OCI-LY1 (cell line): ENCODE results near the gene UTF1.

ENCODE experiments used
- H2AFZ ChIP-seq: fragments of 200-600 bp; sonication (generic), shearing (Covaris generic); 2 replicates; pipeline ENCODE4 v1.6.0; 2014; ENCODE audit warnings: antibody characterized with exemption, mild to moderate bottlenecking, low read length
- H3F3A ChIP-seq: fragments of 200-600 bp; sonication (generic), shearing (Covaris generic); 2 replicates; pipeline ENCODE4 v1.6.0; 2014; ENCODE audit warnings: mild to moderate bottlenecking, antibody characterized with exemption, low read length, moderate library complexity; ENCODE audit not compliant: insufficient read depth
- H3K27ac ChIP-seq: fragments of 200-600 bp; sonication (generic); 2 replicates; pipeline ENCODE4 v1.5.1; 2014; ENCODE audit warnings: low read length, mixed run types, mild to moderate bottlenecking, low read depth; ENCODE audit not compliant: poor library complexity, severe bottlenecking
- H3K27me3 ChIP-seq: fragments of 200-600 bp; sonication (generic); 2 replicates; pipeline ENCODE4 v1.6.0; 2014; ENCODE audit warnings: antibody characterized with exemption, mild to moderate bottlenecking, low read length, moderate library complexity; ENCODE audit not compliant: insufficient read depth
- H3K36me3 ChIP-seq: fragments of 200-600 bp; sonication (generic); 2 replicates; pipeline ENCODE4 v1.6.1; 2014; ENCODE audit warnings: mild to moderate bottlenecking, antibody characterized with exemption, low read length, moderate library complexity, mixed read lengths; ENCODE audit not compliant: insufficient read depth
- H3K4me1 ChIP-seq: fragments of 200-600 bp; sonication (generic); 2 replicates; pipeline ENCODE4 v1.5.1; 2014; ENCODE audit warnings: mild to moderate bottlenecking, low read length, moderate library complexity; ENCODE audit not compliant: insufficient read depth, severe bottlenecking
- H3K4me2 ChIP-seq: fragments of 200-600 bp; sonication (generic), shearing (Covaris generic); 2 replicates; pipeline ENCODE4 v1.6.1; 2014; ENCODE audit warnings: low read length
- H3K4me3 ChIP-seq: fragments of 200-600 bp; sonication (generic); 2 replicates; pipeline ENCODE4 v1.5.1; 2014; ENCODE audit warnings: low read length, low read depth, mild to moderate bottlenecking, mixed read lengths; ENCODE audit not compliant: poor library complexity, severe bottlenecking
- H3K79me2 ChIP-seq: fragments of 200-600 bp; shearing (Covaris generic); 2 replicates; pipeline ENCODE4 v1.6.1; 2016; ENCODE audit warnings: mixed run types, low read length, mixed read lengths; ENCODE audit not compliant: insufficient read depth
- H3K9ac ChIP-seq: fragments of 200-600 bp; sonication (generic), shearing (Covaris generic); 2 replicates; pipeline ENCODE4 v1.6.1; 2014; ENCODE audit warnings: mild to moderate bottlenecking, low read length, mixed read lengths
- H3K9me2 ChIP-seq: fragments of 200-600 bp; sonication (generic), shearing (Covaris generic); 2 replicates; pipeline ENCODE4 v1.6.1; 2014; ENCODE audit warnings: low read depth, mild to moderate bottlenecking, low read length, mixed read lengths
- H3K9me3 ChIP-seq: fragments of 200-600 bp; shearing (Covaris generic); 2 replicates; pipeline ENCODE4 v1.6.1; 2014; ENCODE audit warnings: low read length, mixed read lengths
- H4K20me1 ChIP-seq: fragments of 200-600 bp; sonication (generic), shearing (Covaris generic); 2 replicates; pipeline ENCODE4 v1.6.0; 2016; ENCODE audit warnings: mild to moderate bottlenecking, low read length; ENCODE audit not compliant: insufficient read depth
- EZH2 ChIP-seq: fragments of 200-600 bp; sonication (generic), shearing (Covaris generic); IDR thresholded peaks from 2 replicates; pipeline ENCODE4 v1.8.0; 2017; ENCODE audit warnings: borderline replicate concordance, mixed run types, mild to moderate bottlenecking, antibody characterized with exemption, low read length, moderate library complexity, mixed read lengths
- TF ChIP-seq, protein P1 (sequence below): fragments of 200-600 bp; sonication (generic), shearing (Covaris generic); IDR thresholded peaks from 2 replicates; pipeline ENCODE4 v1.5.1; 2017; ENCODE audit warnings: mild to moderate bottlenecking, antibody characterized with exemption, low read length, moderate library complexity, mixed read lengths

Gene UTF1

GRCh38 chr10:133211141-133211830, 18.7 kb upstream of the UTF1 start:
- H3K27me3 ChIP-seq = no peaks in the 10 kb centered on the region
- H3K79me2 ChIP-seq = no peaks in the 10 kb centered on the region
- no peak overlapping the region for H3K4me2 ChIP-seq
- H2AFZ ChIP-seq = no peak overlapping the region
- H3K4me3 ChIP-seq = no peak overlapping the region
- H3K9me3 ChIP-seq = no peaks in the 10 kb centered on the region
- H3K9ac ChIP-seq = no peak overlapping the region
- no peaks in the 10 kb centered on the region for H3K4me1 ChIP-seq
- H3K27ac ChIP-seq = no peak overlapping the region
- no peaks in the 10 kb centered on the region for H4K20me1 ChIP-seq
- TF ChIP-seq, protein P1, sequence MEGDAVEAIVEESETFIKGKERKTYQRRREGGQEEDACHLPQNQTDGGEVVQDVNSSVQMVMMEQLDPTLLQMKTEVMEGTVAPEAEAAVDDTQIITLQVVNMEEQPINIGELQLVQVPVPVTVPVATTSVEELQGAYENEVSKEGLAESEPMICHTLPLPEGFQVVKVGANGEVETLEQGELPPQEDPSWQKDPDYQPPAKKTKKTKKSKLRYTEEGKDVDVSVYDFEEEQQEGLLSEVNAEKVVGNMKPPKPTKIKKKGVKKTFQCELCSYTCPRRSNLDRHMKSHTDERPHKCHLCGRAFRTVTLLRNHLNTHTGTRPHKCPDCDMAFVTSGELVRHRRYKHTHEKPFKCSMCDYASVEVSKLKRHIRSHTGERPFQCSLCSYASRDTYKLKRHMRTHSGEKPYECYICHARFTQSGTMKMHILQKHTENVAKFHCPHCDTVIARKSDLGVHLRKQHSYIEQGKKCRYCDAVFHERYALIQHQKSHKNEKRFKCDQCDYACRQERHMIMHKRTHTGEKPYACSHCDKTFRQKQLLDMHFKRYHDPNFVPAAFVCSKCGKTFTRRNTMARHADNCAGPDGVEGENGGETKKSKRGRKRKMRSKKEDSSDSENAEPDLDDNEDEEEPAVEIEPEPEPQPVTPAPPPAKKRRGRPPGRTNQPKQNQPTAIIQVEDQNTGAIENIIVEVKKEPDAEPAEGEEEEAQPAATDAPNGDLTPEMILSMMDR = no peak
- TF ChIP-seq EZH2 = no peak
- H3K36me3 ChIP-seq = no peaks in the 10 kb centered on the region
- H3K9me2 ChIP-seq = no peaks in the 10 kb centered on the region
- H3F3A ChIP-seq = no peaks in the 10 kb centered on the region

DNA sequence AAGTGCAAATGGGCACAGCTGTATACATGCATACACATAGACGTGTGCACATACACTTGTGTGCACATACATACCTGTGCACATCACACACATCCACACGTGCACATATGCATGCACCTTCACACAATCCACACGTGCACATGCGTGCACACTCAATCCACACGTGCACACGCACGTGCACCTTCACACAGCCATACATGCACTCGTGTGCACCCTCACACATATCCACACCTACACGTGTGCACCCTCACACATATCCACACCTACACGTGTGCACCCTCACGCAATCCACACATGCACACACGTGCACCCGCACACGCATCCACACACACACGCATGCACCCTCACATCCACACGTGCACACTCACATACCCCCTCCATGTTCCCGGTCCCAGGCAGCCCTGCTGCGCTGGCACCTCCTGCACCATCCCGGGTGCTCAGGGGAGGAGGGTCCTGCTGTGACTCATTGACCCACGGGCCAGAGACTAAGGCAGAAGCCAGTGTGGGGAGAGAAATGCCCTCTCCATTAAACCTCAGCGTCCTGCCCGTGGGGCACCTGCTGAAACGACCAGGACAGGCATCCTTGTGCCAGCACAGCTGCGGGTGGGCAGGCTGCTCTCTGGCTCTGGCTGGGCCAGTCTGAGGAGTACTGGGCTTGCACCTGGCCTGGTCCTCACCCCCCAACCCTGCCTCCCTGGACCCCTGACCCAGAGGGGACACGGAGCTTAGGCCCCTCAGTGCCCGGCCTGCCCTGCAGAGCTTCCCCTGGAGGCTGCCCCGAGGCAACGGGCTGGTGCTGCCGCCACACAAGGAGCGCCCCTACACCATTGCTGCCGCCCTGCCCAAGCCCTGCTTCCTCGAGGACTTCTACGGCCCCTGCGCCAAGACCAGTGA, 17.8 kb upstream of the UTF1 start:
- Histone ChIP-seq H3K4me3 (no peak overlapping the region), H3K9ac (no peak overlapping the region), H4K20me1 (no peaks in the 10 kb centered on the region), H3K9me2 (no peaks in the 10 kb centered on the region), H3K27ac (no peak overlapping the region), H3K79me2 (no peaks in the 10 kb centered on the region), H3K4me2 (no peak overlapping the region), H3K9me3 (no peaks in the 10 kb centered on the region), H3F3A (no peaks in the 10 kb centered on the region), H3K4me1 (no peaks in the 10 kb centered on the region), H3K36me3 (no peaks in the 10 kb centered on the region), H3K27me3 (no peaks in the 10 kb centered on the region), H2AFZ (no peak overlapping the region)
- no peak for TF ChIP-seq EZH2
- TF ChIP-seq, protein P1 = no peak

GRCh38 chr10:133212853-133213494, 17.0 kb upstream of the UTF1 start:
- no peaks in the 10 kb centered on the region for H3K79me2 ChIP-seq
- H3K9me2 ChIP-seq = no peaks in the 10 kb centered on the region
- no peak overlapping the region for H3K27ac ChIP-seq
- no peaks in the 10 kb centered on the region for H3K4me1 ChIP-seq
- H2AFZ ChIP-seq = no peak overlapping the region
- TF ChIP-seq, protein P1 = no peak
- no peak for TF ChIP-seq EZH2
- H3F3A ChIP-seq = no peaks in the 10 kb centered on the region
- H3K9me3 ChIP-seq = no peaks in the 10 kb centered on the region
- no peak overlapping the region for H3K9ac ChIP-seq
- H3K4me2 ChIP-seq = no peak overlapping the region
- no peak overlapping the region for H3K4me3 ChIP-seq
- no peaks in the 10 kb centered on the region for H3K36me3 ChIP-seq
- no peaks in the 10 kb centered on the region for H3K27me3 ChIP-seq
- no peaks in the 10 kb centered on the region for H4K20me1 ChIP-seq
